GM18907 (cell line): ENCODE data around the gene CIC.
"Not testable (repeated sequence)": the region's sequence is repeated elsewhere in the genome, so short reads cannot be mapped to it uniquely, and the experiment has no call there.

Source experiments
- ATAC-seq: cut with Tn5 transposase; IDR thresholded peaks from one replicate; pipeline ENCODE4 v1.9.1; 2021; ENCODE audit warnings: mild to moderate bottlenecking, moderate library complexity; ENCODE audit not compliant: unreplicated experiment

CIC gene

DNA sequence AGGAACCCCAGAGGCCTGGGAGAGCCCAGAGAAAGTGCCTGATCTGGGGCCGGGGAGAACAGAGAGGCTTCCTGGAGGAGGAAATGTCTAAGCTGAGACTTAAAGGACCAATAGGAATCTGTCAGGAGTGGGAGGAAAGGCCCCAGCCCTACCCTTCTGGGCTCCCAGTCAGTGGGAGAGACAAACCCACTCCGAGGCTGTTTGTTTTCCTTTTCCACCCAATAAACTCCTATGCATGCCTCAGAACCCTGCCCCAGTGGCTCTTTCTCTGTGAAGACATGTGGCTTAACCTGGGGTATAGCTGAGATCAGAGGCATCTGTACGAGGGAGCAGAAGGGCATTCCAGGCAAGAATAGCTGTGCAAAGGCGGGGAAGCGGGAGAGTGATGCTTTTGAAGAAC lies 58.3 kb downstream of the CIC start:
- no peak for ATAC-seq

DNA sequence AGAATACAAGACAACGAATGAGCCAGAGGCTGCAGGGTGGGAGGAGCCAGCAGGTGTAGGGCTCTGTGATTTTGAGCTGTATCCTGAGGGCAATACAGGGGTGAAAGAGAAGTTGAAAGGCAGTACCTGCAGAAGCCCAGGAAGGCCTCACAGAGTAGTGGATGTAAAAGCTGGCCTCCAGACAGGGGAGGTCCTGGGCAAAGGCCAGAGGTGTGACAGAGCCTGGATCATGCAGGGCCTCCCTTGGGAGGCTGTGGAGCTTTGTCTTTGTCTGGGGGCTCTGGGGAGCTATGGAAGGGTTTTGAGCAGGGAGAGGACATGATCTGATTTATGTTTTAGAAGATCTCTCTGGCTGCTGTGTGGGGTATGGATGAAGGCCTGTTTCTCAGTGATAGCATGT lies 59.1 kb downstream of the CIC start:
- no peak for ATAC-seq

- ATAC-seq, result no peak
Observed at GRCh38 chr19:42328854-42329253, 59.8 kb downstream of the CIC start.

DNA sequence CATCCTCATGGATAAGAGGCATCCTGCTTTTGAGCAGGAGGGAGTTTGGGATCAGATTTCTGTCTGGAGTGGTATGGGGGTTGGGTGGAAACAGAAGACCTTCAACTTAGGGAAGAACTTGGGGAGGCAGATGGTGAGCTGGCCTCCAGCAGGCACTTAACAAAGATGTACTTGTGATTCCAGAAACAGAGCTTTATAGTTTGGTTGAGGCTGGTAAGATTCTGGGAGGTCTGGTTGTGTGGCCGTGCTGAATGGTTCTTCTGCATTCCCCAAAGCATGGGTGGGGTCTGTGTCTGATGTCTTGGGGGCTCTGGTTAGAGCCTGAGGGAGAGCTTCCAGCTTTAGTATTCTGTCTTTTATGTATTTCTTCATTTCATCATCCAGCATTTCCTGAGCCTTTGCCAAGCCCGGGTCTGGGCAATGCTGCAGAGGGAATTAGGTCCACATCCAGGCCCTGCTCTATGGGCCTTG lies 61.2 kb downstream of the CIC start:
- ATAC-seq, result no peak

GRCh38 chr19:42331333-42331732 lies 62.3 kb downstream of the CIC start:
- not testable (repeated sequence) for ATAC-seq

DNA sequence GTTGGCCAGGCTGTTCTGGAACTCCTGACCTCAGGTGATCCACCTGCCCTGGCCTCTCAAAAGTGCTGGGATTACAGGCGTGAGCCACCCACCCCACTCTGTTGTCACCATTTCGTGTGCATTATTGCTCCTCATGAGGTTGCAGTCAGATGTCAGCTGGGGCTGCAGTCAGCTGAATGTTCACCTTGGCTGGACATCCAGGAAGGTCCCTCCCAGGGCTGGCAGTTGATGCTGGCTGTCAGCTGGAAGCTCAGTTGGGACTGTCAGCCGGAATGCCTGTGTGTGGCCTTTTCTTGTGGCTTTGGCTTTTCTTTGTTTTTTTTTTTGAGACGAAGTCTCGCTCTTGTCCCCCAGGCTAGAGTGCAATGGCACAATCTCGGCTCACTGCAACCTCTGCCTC lies 63.0 kb downstream of the CIC start:
- no peak for ATAC-seq

- no peak for ATAC-seq
Observed at GRCh38 chr19:42333018-42333417, 64.0 kb downstream of the CIC start.

DNA sequence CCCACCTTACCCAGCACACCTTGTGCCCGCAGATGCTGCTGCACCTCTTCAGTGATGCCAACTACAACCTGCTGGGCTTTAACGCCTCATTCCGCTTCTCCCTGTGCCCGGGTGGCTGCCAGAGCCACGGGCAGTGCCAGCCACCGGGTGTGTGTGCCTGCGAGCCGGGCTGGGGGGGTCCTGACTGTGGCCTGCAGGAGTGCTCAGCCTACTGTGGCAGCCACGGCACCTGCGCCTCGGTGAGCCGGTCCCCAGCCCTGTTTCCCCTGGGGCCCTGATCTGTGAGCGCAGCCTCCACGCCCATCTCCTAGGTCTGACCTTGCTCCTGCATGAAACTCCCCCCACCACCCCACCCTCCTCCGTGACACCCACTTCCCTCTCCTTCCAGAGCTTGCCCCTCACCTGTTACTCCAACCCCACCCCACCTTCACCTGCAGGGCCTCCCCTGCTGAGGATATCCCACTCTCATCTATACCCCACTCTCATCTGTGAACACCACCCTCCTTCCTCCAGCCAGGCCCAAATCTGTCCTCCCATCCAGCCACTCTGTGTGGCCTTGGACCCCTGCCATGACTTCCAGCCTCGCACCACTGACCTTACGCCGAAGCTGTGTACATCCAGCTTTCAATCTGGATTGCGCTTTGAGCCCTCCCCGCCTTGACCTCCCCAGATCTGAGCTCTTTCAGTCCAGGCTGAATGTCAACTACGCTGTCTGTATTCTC lies 65.1 kb downstream of the CIC start:
- ATAC-seq, result no peak

GRCh38 chr19:42334697-42335373 lies 65.8 kb downstream of the CIC start:
- no peak for ATAC-seq

DNA sequence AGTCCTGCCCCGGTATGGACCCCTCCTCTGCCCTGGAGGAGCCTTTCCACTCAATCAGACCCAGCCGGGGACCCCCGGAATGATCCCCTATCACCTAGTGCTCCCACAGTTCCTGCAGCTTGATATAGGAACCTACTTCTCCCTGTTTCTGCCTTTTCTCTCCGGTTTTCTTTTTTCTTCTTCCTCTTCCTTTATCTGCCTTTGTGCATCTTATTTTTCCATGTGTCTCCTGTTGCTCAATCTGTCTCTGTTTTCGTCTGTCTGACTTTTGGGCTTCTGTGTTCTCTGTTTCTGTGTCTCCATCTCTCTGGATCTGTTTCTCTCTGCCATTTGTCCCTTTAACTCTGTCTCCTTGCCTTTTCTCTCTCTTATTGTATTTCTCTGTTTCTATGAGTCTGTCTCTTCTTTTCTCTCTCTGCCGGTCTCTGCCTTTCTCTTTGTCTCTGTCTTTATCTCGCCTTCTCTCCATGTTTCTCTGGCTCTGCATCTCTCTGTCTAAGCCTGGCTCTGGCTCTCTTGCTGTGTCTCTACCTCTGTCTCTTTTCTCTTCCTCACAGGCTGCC lies 66.4 kb downstream of the CIC start:
- no peak for ATAC-seq

DNA sequence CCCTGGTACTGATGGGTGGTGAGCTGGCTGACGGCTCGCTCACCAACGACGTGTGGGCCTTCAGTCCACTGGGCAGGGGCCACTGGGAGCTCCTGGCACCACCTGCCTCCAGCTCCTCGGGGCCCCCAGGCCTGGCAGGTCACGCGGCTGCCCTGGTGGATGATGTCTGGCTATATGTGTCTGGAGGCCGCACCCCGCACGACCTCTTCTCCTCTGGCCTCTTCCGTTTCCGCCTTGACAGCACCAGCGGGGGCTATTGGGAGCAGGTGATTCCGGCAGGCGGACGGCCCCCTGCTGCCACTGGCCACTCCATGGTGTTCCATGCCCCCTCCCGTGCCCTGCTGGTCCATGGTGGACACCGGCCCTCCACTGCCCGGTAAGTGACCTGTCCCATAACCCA lies 66.9 kb downstream of the CIC start:
- ATAC-seq, result no peak

GRCh38 chr19:42339126-42339860 lies 70.2 kb downstream of the CIC start:
- ATAC-seq, result not testable (repeated sequence)

DNA sequence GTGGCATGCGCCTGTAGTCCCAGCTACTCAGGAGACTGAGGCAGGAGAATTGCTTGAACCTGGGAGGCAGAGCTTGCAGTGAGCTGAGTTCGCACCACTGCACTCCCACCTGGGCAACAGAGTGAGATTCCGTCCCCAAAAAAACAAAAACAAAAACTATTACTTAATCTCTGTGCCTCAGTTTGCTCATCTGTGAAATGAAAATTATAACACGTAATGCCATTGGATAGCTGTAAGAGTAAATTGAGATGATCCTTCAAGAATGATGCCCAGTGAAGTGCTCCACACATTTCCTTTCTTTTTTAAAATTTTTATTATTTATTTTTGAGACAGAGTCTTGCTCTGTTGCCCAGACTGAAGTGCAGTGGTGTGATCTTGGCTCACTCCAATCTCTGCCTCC lies 70.9 kb downstream of the CIC start:
- ATAC-seq, result not testable (repeated sequence)

DNA sequence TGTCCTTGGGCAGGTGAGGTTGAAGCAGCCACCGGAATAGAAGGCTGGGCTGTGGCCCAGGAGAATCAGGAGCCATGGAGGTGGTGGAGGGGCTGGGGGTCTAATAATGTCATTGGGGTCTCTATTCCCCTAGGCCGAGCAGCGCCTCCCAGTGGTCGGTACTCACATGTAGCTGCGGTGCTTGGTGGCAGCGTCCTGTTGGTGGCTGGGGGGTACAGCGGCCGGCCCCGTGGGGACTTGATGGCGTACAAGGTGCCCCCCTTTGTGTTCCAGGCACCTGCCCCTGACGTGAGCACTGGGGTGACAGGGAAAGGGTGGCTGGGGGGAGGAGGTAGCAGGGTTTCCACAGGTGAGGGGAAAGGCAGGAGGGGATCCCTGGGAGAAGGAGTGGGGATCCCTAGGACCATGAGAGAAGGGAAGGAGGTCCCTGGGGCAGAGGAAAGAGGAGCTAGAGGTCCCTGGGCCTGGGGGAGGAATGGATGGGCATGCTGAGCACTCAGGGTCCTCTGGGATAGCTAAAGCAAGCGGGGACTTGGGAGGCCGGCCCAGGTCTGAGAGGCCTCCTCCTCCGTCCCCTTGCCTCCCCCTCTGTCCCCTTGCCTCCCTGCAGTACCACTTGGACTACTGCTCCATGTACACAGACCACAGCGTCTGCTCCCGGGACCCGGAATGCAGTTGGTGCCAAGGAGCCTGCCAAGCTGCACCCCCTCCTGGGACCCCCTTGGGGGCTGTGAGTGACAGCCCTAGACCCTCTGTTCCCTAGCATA lies 74.5 kb downstream of the CIC start:
- no peak for ATAC-seq

DNA sequence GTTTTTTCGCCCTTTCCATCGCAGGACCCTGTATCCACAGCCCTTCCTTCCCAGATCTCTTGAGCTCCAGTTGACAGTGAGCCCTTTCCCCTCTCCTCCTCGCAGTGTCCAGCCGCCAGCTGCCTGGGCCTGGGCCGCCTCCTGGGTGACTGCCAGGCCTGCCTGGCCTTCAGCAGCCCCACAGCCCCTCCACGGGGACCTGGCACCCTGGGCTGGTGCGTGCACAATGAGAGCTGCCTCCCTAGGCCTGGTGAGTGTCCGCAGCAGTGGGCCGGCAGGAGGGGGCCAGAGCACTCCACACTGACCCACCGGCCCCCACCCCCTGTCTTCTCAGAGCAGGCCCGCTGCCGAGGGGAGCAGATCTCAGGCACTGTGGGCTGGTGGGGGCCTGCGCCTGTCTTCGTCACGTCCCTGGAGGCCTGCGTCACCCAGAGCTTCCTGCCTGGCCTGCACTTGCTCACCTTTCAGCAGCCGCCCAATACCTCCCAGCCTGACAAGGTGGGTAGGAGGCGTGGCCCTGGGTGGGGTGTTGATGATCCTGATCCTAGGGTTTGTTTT lies 75.4 kb downstream of the CIC start:
- no peak for ATAC-seq
